ENCODE results near the gene CCDC33. TPM values are rescaled to one million over a fixed set of nuclear protein-coding genes. Genes with fewer than 3 reads are reported as not detected.

The CCDC33 gene
- total RNA-seq, 1 donor from 2014 or later = 0.25 TPM

DNA sequence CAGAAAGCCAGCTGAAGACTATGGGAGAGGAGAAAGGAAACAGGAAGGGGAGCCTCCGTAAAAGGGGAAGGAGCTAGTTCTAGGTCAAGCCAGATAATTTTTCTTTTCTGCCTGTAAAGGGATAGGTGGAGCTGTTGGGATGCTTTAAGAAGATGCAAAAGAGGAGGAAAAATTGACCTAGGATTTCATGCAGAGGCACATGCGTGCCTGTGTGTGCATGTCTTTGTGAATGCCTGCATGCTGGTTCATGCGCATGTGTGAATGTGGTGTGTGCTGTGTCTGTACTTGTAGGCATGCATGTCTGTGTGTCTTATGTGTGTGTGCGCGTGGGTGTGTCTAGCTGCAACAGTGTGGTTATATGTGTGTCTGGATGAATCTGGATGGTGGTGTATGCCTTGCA, 27.3 kb downstream of the CCDC33 start:
- TF ChIP-seq, protein P1, sequence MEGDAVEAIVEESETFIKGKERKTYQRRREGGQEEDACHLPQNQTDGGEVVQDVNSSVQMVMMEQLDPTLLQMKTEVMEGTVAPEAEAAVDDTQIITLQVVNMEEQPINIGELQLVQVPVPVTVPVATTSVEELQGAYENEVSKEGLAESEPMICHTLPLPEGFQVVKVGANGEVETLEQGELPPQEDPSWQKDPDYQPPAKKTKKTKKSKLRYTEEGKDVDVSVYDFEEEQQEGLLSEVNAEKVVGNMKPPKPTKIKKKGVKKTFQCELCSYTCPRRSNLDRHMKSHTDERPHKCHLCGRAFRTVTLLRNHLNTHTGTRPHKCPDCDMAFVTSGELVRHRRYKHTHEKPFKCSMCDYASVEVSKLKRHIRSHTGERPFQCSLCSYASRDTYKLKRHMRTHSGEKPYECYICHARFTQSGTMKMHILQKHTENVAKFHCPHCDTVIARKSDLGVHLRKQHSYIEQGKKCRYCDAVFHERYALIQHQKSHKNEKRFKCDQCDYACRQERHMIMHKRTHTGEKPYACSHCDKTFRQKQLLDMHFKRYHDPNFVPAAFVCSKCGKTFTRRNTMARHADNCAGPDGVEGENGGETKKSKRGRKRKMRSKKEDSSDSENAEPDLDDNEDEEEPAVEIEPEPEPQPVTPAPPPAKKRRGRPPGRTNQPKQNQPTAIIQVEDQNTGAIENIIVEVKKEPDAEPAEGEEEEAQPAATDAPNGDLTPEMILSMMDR (IDR thresholded peaks at IDR 0.05; ENCODE audit: insufficient read depth, low read length, poor library complexity, severe bottlenecking) = no peak
- Histone ChIP-seq H3K4me3 (ENCODE audit: low read depth, low read length) (no peak overlapping the region), H3K36me3 (ENCODE audit: control insufficient read depth, insufficient read depth, low read length) (no peaks in the 10 kb centered on the region), H3K27me3 (ENCODE audit: control insufficient read depth, insufficient read depth, low read length) (peaks cover 49% of the 10 kb centered on the region)
- DNase-seq (ENCODE audit: low read depth) = no peak

DNA sequence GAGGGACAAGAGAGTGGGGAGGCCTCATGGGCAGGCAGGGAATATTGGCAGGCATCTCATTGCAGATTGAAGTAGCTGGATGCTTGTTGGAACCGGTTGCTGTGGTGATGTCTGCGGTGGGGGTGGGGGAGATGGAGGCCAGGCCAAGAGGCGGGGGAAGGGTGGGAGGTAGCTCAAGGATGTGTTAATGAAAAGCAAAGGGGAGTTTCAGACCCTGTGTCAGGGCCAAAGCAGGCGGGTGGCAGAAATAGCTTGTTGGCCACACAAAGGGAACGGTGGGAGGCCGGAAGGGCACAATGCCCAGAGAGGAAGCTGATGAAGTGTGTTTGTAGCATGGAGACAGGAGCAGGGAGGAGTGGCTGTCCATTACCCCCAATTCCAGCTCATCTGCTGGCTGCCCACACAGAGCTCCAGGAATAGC, 28.0 kb downstream of the CCDC33 start:
- Histone ChIP-seq H3K4me3 (ENCODE audit: low read depth, low read length) (no peak overlapping the region), H3K27me3 (ENCODE audit: control insufficient read depth, insufficient read depth, low read length) (peaks cover 46% of the 10 kb centered on the region), H3K36me3 (ENCODE audit: control insufficient read depth, insufficient read depth, low read length) (no peaks in the 10 kb centered on the region)
- TF ChIP-seq, protein P1 (IDR thresholded peaks at IDR 0.05; ENCODE audit: insufficient read depth, low read length, poor library complexity, severe bottlenecking) = no peak
- DNase-seq (ENCODE audit: low read depth) = no peak

DNA sequence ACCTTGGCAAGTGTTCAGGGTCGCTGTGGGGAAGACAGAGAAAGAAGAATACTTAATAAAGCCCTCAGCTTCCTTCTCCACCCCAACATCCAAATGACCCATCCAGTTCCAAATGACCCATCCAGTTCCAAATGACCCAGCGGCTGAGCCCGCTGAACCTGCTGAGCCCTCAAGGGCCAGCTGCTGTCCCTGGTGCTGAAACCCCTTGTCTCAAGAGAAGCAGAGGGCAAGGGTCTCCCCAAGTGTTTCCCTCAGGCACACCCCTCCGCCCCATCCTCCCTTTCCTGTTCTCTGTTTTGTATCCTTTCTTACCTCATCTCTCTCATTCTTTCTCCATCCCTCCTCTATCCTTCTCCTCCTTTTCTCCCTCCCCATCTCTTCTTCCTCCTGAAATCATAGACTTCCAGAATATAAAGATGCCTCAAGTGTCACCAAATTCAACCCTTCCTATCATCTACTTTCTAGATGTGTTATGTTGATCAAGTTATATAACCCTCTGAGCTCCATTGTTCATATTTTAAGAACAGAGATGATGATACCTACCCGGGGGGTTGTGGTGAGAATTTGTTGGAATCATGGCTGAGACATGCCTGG, 29.0 kb downstream of the CCDC33 start:
- no peak overlapping the region for H3K4me3 ChIP-seq (ENCODE audit: low read depth, low read length)
- peaks cover 37% of the 10 kb centered on the region for H3K27me3 ChIP-seq (ENCODE audit: control insufficient read depth, insufficient read depth, low read length)
- no peak for DNase-seq (ENCODE audit: low read depth)
- TF ChIP-seq, protein P1 (IDR thresholded peaks at IDR 0.05; ENCODE audit: insufficient read depth, low read length, poor library complexity, severe bottlenecking) = no peak
- no peaks in the 10 kb centered on the region for H3K36me3 ChIP-seq (ENCODE audit: control insufficient read depth, insufficient read depth, low read length)

DNA sequence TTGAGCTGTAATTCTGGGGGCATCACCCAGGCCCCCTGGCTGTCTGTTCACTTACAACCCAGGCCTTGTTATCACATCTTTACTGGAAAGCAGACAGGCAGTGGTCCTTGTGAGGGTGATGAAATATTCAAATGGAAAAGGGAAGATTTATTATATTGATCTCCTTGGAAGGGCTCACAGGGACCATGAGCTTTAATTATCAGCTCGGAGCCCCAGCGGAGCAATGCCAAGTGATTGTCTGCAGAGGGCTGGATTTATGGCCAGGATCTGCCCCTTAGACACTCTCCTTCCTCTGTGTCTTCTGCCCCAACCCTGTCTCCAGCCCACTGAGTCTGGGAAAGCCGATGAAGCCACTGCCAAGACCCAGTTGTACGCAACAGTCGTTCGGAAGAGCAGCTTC, 31.9 kb downstream of the CCDC33 start:
- H3K27me3 ChIP-seq (ENCODE audit: control insufficient read depth, insufficient read depth, low read length) = peaks cover 36% of the 10 kb centered on the region
- TF ChIP-seq, protein P1 (IDR thresholded peaks at IDR 0.05; ENCODE audit: insufficient read depth, low read length, poor library complexity, severe bottlenecking) = no peak
- no peak overlapping the region for H3K4me3 ChIP-seq (ENCODE audit: low read depth, low read length)
- no peak for DNase-seq (ENCODE audit: low read depth)
- H3K36me3 ChIP-seq (ENCODE audit: control insufficient read depth, insufficient read depth, low read length) = no peaks in the 10 kb centered on the region

DNA sequence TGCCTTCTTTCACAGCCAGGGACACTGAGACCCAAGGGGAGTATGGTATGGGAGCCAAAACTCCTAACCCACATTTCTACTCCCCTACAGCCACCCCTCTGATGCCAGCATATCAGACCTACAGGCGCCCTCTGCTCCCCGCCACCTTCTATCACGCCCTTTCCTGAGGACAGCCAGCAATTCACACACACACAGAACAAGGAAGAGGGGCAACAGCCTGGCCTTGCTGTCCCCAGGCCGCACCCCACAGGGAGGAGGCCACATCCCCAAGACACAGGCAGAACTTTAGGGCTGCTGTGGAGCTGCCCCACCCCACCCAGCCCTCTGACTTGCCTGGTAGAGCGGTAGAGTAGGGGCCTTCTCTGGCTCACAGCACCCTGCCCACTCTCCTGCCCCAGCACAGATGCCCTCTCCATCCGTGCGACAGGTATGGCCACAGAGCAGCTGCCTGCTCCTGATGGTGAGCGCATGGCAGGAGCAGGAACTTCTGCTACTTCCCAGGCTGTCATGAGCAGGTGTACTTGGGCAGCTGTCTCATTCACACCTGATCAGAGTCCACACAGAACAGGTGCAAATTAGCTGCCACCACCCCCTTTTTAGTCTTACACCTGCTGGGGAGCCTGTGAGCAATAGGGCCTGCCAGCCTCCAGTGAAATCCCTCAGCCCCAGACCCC, 33.4 kb downstream of the CCDC33 start:
- Histone ChIP-seq H3K4me3 (ENCODE audit: low read depth, low read length) (no peak overlapping the region), H3K36me3 (ENCODE audit: control insufficient read depth, insufficient read depth, low read length) (no peaks in the 10 kb centered on the region), H3K27me3 (ENCODE audit: control insufficient read depth, insufficient read depth, low read length) (peaks cover 32% of the 10 kb centered on the region)
- TF ChIP-seq, protein P1 (IDR thresholded peaks at IDR 0.05; ENCODE audit: insufficient read depth, low read length, poor library complexity, severe bottlenecking) = no peak
- no peak for DNase-seq (ENCODE audit: low read depth)

DNA sequence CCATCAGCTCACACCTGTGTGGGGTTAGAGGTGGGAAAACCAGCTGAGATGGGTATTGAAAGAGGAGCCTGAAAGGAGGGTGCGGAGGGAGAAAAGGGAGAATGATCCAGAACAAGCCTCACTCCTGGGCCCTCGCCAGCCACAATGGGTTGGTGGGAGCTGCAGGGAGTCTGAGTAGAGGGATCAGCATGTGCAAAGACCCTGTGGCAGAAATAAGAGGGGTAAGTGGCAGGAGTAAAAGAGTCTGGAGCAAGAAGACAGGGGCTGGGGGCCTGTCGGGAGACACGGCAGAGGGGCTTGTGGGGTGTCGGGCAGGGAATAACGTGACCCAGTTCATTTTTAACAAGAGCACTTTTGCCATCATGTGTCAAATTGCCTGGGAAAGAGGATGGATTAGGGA, 34.0 kb downstream of the CCDC33 start:
- Histone ChIP-seq H3K27me3 (ENCODE audit: control insufficient read depth, insufficient read depth, low read length) (peaks cover 32% of the 10 kb centered on the region), H3K4me3 (ENCODE audit: low read depth, low read length) (no peak overlapping the region), H3K36me3 (ENCODE audit: control insufficient read depth, insufficient read depth, low read length) (no peaks in the 10 kb centered on the region)
- TF ChIP-seq, protein P1 (IDR thresholded peaks at IDR 0.05; ENCODE audit: insufficient read depth, low read length, poor library complexity, severe bottlenecking) = no peak
- no peak for DNase-seq (ENCODE audit: low read depth)
